ENCODE data around the gene AMBP.
A peak's percentile ranks its signal among the peaks of the same experiment; 100 is the strongest.

The AMBP gene

GRCh38 chr9:114112778-114113584 is 34.9 kb upstream of the AMBP start:
- DNase-seq (ENCODE audit: low spot score): no peak
- ChIA-PET POLR2A (ENCODE audit: low non-redundant PET) (no interaction called here), CTCF (interaction anchor here (1.6 to 4.5 kb wide), 2 partner anchors 30 to 178 kb away, joined by 4 to 25 read pairs; no protein-coding TSS in a partner anchor)
- H3K27ac ChIP-seq: no peak overlapping the region
- TF ChIP-seq CTCF (conservative IDR thresholded peaks at IDR 0.05; ENCODE audit: low read depth): no peak

GRCh38 chr9:114112325-114112724 is 34.2 kb upstream of the AMBP start:
- no peak overlapping the region for H3K27ac ChIP-seq
- no peak for TF ChIP-seq CTCF (conservative IDR thresholded peaks at IDR 0.05; ENCODE audit: low read depth)
- no peak for DNase-seq (ENCODE audit: low spot score)
- POLR2A ChIA-PET (ENCODE audit: low non-redundant PET): no interaction called here
- CTCF ChIA-PET: interaction anchor here (1.6 to 4.5 kb wide), 2 partner anchors 30 to 178 kb away, joined by 4 to 25 read pairs; no protein-coding TSS in a partner anchor

- POLR2A ChIA-PET (ENCODE audit: low non-redundant PET): no interaction called here
- CTCF ChIA-PET: interaction anchor here (1.1 to 5.7 kb wide), 5 partner anchors 13 to 181 kb away, joined by 5 to 132 read pairs (median 46); partner anchors contain the start of gene COL27A1
- peak; percentile 72 for DNase-seq (ENCODE audit: low spot score)
- H3K27ac ChIP-seq: no peak overlapping the region
- no peak for TF ChIP-seq CTCF (conservative IDR thresholded peaks at IDR 0.05; ENCODE audit: low read depth)
Observed at GRCh38 chr9:114110180-114110579, 32.1 kb upstream of the AMBP start.

- TF ChIP-seq CTCF (conservative IDR thresholded peaks at IDR 0.05; ENCODE audit: low read depth): no peak
- POLR2A ChIA-PET (ENCODE audit: low non-redundant PET): no interaction called here
- DNase-seq (ENCODE audit: low spot score): no peak
- no peak overlapping the region for H3K27ac ChIP-seq
- CTCF ChIA-PET: interaction anchor here (0.6 to 5.7 kb wide), 9 partner anchors 9 to 1463 kb away, joined by 3 to 132 read pairs (median 6); partner anchors contain the start of gene COL27A1
Observed at GRCh38 chr9:114109124-114109523, 31.0 kb upstream of the AMBP start.

- peak; percentile 99 for TF ChIP-seq CTCF (conservative IDR thresholded peaks at IDR 0.05; ENCODE audit: low read depth)
- ChIA-PET CTCF (interaction anchor here (0.5 to 5.7 kb wide), 64 partner anchors 9 to 902 kb away, joined by 3 to 132 read pairs (median 5); partner anchors contain the start of genes COL27A1, FKBP15, KIF12 and SLC31A1), POLR2A (ENCODE audit: low non-redundant PET) (no interaction called here)
- H3K27ac ChIP-seq: no peak overlapping the region
- DNase-seq (ENCODE audit: low spot score): peak; percentile 94
Observed at GRCh38 chr9:114108016-114108833, 30.1 kb upstream of the AMBP start.
